ENCODE results near the gene LRRC56. TPM values are rescaled to one million over a fixed set of nuclear protein-coding genes. Genes with fewer than 3 reads are reported as not detected.

LRRC56 gene
- polyA plus RNA-seq, 1 experiment = 1.5 TPM

DNA sequence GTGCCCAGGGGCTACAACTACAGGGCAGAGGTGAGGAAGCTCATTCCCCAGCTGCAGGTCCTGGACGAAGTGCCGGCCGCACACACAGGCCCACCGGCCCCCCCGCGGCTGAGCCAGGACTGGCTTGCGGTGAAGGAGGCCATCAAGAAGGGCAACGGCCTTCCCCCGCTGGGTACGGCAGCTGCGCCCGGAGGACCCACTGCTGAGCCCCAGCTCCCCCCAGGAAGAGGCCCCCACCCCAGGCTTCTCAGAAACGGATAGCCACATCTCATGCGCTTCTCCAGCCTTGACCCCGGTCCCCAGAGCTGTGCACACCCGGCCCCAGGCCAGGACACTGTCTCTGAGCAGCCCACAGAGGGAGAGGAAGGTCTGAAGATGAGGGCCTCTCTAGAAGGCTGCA, 13.8 kb downstream of the LRRC56 start:
- POLR2A ChIA-PET = interaction anchor here (0.6 kb wide), 1 partner anchor 8 kb away, joined by 12 read pairs; no protein-coding TSS in a partner anchor
- CTCF ChIA-PET = interaction anchor here (0.9 kb wide), 1 partner anchor 13 kb away, joined by 3 read pairs; the partner anchor contains the start of gene LRRC56
- no peak overlapping the region for H3K4me3 ChIP-seq (ENCODE audit: low read depth, low read length)
- H3K36me3 ChIP-seq (ENCODE audit: control insufficient read depth, insufficient read depth, low read length) = 0 out of 2 replicates have a peak, but pooled peaks cover 1% of the 10 kb centered on the region
- TF ChIP-seq CTCF (IDR thresholded peaks at IDR 0.05; ENCODE audit: insufficient read depth, low read depth, low read length) = no peak
- H3K27me3 ChIP-seq (ENCODE audit: control insufficient read depth, insufficient read depth, low read length) = peaks cover 2% of the 10 kb centered on the region
- no peak for DNase-seq (ENCODE audit: low read depth)

GRCh38 chr11:551596-551995, 14.3 kb downstream of the LRRC56 start:
- no peak for TF ChIP-seq CTCF (IDR thresholded peaks at IDR 0.05; ENCODE audit: insufficient read depth, low read depth, low read length)
- no peak for DNase-seq (ENCODE audit: low read depth)
- Histone ChIP-seq H3K27me3 (ENCODE audit: control insufficient read depth, insufficient read depth, low read length) (peaks cover 5% of the 10 kb centered on the region), H3K36me3 (ENCODE audit: control insufficient read depth, insufficient read depth, low read length) (0 out of 2 replicates have a peak, but pooled peaks cover 1% of the 10 kb centered on the region), H3K4me3 (ENCODE audit: low read depth, low read length) (no peak overlapping the region)
- POLR2A ChIA-PET = interaction anchor here (0.6 kb wide), 1 partner anchor 9 kb away, joined by 12 read pairs; no protein-coding TSS in a partner anchor
- CTCF ChIA-PET = no interaction called here

- POLR2A ChIA-PET = no interaction called here
- CTCF ChIA-PET = interaction anchor here (1.3 to 2.5 kb wide), 3 partner anchors 8 to 170 kb away, joined by 7 to 21 read pairs (median 18); no protein-coding TSS in a partner anchor
- TF ChIP-seq CTCF (IDR thresholded peaks at IDR 0.05; ENCODE audit: insufficient read depth, low read depth, low read length) = no peak
These were observed 16.0 kb downstream of the LRRC56 start for GRCh38 chr11:553083-553987.

GRCh38 chr11:553988-554340, 16.6 kb downstream of the LRRC56 start:
- ChIA-PET POLR2A (no interaction called here), CTCF (interaction anchor here (0.6 to 2.5 kb wide), 9 partner anchors 9 to 208 kb away, joined by 3 to 21 read pairs (median 7); no protein-coding TSS in a partner anchor)
- Histone ChIP-seq H3K27me3 (ENCODE audit: control insufficient read depth, insufficient read depth, low read length) (peaks cover 15% of the 10 kb centered on the region), H3K36me3 (ENCODE audit: control insufficient read depth, insufficient read depth, low read length) (0 out of 2 replicates have a peak, but pooled peaks cover 1% of the 10 kb centered on the region), H3K4me3 (ENCODE audit: low read depth, low read length) (no peak overlapping the region)
- no peak for DNase-seq (ENCODE audit: low read depth)
- no peak for TF ChIP-seq CTCF (IDR thresholded peaks at IDR 0.05; ENCODE audit: insufficient read depth, low read depth, low read length)

More at GRCh38 chr11:553083-553987, 16.0 kb downstream of the LRRC56 start:
- Histone ChIP-seq H3K27me3 (ENCODE audit: control insufficient read depth, insufficient read depth, low read length) (peaks cover 15% of the 10 kb centered on the region), H3K4me3 (ENCODE audit: low read depth, low read length) (no peak overlapping the region), H3K36me3 (ENCODE audit: control insufficient read depth, insufficient read depth, low read length) (0 out of 2 replicates have a peak, but pooled peaks cover 1% of the 10 kb centered on the region)
- no peak for DNase-seq (ENCODE audit: low read depth)

Measured in BJ (cell line).